BLaER1 (cell line): ENCODE data around the gene GABBR2.

Source experiments
- H3K27ac ChIP-seq: shearing (Covaris generic); formaldehyde crosslinking; 2 replicates; pipeline ENCODE4 v1.8.1; 2022
- H3K27me3 ChIP-seq: shearing (Covaris generic); formaldehyde crosslinking; 2 replicates; pipeline ENCODE4 v1.8.1; 2022
- H3K36me3 ChIP-seq: shearing (Covaris generic); formaldehyde crosslinking; 2 replicates; pipeline ENCODE4 v1.8.1; 2022
- H3K4me1 ChIP-seq: shearing (Covaris generic); formaldehyde crosslinking; 2 replicates; pipeline ENCODE4 v1.8.1; 2022
- H3K4me2 ChIP-seq: shearing (Covaris generic); formaldehyde crosslinking; 2 replicates; pipeline ENCODE4 v1.8.1; 2022
- H3K4me3 ChIP-seq: shearing (Covaris generic); formaldehyde crosslinking; 2 replicates; pipeline ENCODE4 v1.8.1; 2022
- H3K9ac ChIP-seq: shearing (Covaris generic); formaldehyde crosslinking; 2 replicates; pipeline ENCODE4 v1.8.1; 2022
- H3K9me3 ChIP-seq: shearing (Covaris generic); formaldehyde crosslinking; 2 replicates; pipeline ENCODE4 v1.8.1; 2022
- H4K20me1 ChIP-seq: shearing (Covaris generic); formaldehyde crosslinking; 2 replicates; pipeline ENCODE4 v1.8.1; 2022
- Cebpa-rat ChIP-seq: shearing (Covaris generic); IDR thresholded peaks from 2 replicates; pipeline ENCODE4 v1.8.1; 2022

The GABBR2 gene

DNA sequence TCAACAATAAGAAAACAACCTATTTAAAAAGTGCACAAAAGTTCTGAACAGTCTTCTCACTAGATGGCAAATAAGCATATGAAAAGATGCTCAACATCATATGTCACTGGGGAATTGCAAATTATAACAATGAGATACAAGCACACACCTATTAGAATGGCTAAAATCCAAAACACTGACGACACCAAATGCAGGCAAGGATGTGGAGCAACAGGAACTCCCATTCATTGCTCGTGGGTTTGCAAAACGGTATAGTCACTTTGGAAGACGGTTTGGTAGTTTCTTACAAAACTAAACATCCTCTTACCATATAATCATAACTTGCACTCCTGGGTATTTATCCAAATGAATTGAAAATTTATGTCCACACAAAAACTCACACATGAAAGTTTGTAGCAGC is 352.4 kb downstream of the GABBR2 start:
- Histone ChIP-seq H3K4me1 (peaks cover 8% of the 10 kb centered on the region; the same call in 1 of the 2 replicates), H3K36me3 (no peaks in the 10 kb centered on the region), H3K9me3 (peaks cover 14% of the 10 kb centered on the region), H3K9ac (no peak overlapping the region), H4K20me1 (no peaks in the 10 kb centered on the region), H3K27me3 (no peaks in the 10 kb centered on the region), H3K27ac (no peak overlapping the region), H3K4me3 (no peak overlapping the region), H3K4me2 (no peak overlapping the region)
- no peak for TF ChIP-seq Cebpa-rat

DNA sequence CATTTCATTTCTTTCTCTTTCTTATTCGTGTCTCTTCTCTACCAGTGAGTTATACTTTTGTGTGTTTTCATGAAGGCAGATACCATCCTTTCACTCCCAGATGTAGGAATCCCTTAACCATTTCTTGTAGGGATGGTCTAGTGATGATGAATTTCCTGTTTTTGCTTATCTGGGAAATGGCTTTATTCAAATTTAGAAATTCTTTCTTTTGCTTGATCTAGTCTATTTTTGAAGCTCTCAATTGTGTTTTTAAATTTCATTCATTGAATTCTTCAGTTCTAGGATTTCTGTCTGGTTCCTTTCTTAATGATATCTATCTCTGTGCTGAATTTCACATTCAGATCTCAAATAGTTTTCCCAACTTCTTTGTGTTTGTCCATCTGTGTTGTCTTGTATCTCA is 357.4 kb downstream of the GABBR2 start:
- Histone ChIP-seq H3K4me1 (no peaks in the 10 kb centered on the region), H3K27me3 (no peaks in the 10 kb centered on the region), H3K36me3 (no peaks in the 10 kb centered on the region), H4K20me1 (no peaks in the 10 kb centered on the region), H3K9ac (no peak overlapping the region), H3K4me3 (no peak overlapping the region), H3K4me2 (no peak overlapping the region), H3K27ac (no peak overlapping the region), H3K9me3 (peaks cover 14% of the 10 kb centered on the region)
- no peak for TF ChIP-seq Cebpa-rat

DNA sequence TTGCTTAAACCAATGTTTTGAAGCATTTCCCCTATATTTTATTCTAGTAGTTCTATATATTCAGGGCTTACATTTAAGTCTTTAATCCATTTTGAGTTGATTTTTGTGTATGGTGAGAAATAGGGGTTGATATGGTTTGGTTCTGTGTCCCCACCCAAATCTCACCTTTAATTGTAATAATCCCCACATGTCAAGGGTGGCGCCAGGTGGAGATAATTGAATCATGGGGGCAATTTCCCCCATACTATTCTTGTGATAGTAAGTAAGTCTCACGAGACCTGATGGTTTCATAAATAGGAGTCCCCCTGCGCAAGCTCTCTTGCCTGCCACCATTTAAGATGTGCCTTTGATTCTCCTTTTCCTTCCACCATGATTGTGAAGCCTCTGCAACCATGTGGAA is 361.1 kb downstream of the GABBR2 start:
- Histone ChIP-seq H3K9me3 (peaks cover 10% of the 10 kb centered on the region), H3K4me2 (no peak overlapping the region), H3K36me3 (no peaks in the 10 kb centered on the region), H4K20me1 (no peaks in the 10 kb centered on the region), H3K27me3 (no peaks in the 10 kb centered on the region), H3K4me3 (no peak overlapping the region), H3K4me1 (peaks cover 5% of the 10 kb centered on the region; the same call in 1 of the 2 replicates), H3K27ac (no peak overlapping the region), H3K9ac (no peak overlapping the region)
- TF ChIP-seq Cebpa-rat = no peak

GRCh38 chr9:98345011-98345410 is 363.7 kb downstream of the GABBR2 start:
- Histone ChIP-seq H3K9ac (no peak overlapping the region), H4K20me1 (no peaks in the 10 kb centered on the region), H3K27ac (no peak overlapping the region), H3K36me3 (no peaks in the 10 kb centered on the region), H3K4me2 (no peak overlapping the region), H3K4me1 (peaks cover 10% of the 10 kb centered on the region; the same call in 1 of the 2 replicates), H3K9me3 (no peaks in the 10 kb centered on the region; the same call in 1 of the 2 replicates), H3K27me3 (no peaks in the 10 kb centered on the region), H3K4me3 (no peak overlapping the region)
- TF ChIP-seq Cebpa-rat = no peak

DNA sequence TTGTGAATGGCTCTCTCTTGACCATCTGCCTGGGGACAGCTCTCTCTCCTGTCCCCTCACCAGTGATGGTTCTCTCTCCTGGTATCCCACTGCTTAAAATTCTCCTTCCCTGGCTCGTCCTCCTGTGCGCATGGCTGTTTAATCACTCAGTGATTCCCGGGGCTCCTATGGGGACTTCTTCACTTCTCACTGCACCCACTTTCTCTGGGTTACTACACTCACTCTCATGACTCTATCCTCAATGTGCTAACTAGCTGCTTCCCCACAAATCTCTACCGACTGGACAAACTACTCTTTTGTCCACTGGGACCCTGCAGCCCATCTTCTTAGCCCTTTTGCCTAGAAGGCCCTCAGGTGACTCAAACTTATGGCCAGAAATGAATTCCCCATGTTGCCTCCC is 364.2 kb downstream of the GABBR2 start:
- Histone ChIP-seq H3K27ac (no peak overlapping the region), H3K27me3 (no peaks in the 10 kb centered on the region), H3K9me3 (peaks cover 4% of the 10 kb centered on the region; the same call in 1 of the 2 replicates), H3K4me1 (peaks cover 10% of the 10 kb centered on the region; the same call in 1 of the 2 replicates), H4K20me1 (no peaks in the 10 kb centered on the region), H3K9ac (no peak overlapping the region), H3K4me2 (no peak overlapping the region), H3K4me3 (no peak overlapping the region), H3K36me3 (no peaks in the 10 kb centered on the region)
- TF ChIP-seq Cebpa-rat = no peak

DNA sequence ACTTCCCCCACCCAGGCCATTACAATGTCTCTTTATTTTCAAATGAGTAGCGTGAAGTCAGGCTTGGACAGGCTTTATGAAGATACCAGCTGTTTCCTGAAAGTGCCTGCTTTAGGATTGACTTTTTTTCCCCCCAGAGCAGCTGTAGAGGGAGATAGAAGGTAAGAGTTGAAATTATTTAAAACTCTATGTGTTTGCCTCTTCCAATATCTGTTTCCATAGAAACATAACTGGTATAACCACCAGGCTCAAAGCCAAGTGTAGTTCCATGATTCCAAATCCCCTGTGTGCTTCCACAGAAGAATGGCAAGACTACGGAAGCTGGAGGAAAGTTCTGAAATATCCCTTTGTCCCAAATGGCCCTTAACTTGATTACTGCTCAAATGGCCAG is 365.9 kb downstream of the GABBR2 start:
- TF ChIP-seq Cebpa-rat = no peak
- 0 out of 2 replicates have a peak overlapping the region, but pooled peaks have one; percentile 11 for H3K4me2 ChIP-seq
- H3K4me1 ChIP-seq = peaks cover 10% of the 10 kb centered on the region; the same call in 1 of the 2 replicates
- no peaks in the 10 kb centered on the region for H3K27me3 ChIP-seq
- H3K36me3 ChIP-seq = no peaks in the 10 kb centered on the region
- peaks cover 6% of the 10 kb centered on the region; the same call in 1 of the 2 replicates for H3K9me3 ChIP-seq
- no peak overlapping the region for H3K4me3 ChIP-seq
- no peak overlapping the region for H3K27ac ChIP-seq
- no peak overlapping the region for H3K9ac ChIP-seq
- no peaks in the 10 kb centered on the region for H4K20me1 ChIP-seq

- Histone ChIP-seq H3K4me1 (peaks cover 10% of the 10 kb centered on the region; the same call in 1 of the 2 replicates), H3K9ac (no peak overlapping the region), H4K20me1 (no peaks in the 10 kb centered on the region), H3K9me3 (0 out of 2 replicates have a peak, but pooled peaks cover 6% of the 10 kb centered on the region), H3K27me3 (no peaks in the 10 kb centered on the region), H3K4me3 (no peak overlapping the region), H3K4me2 (0 out of 2 replicates have a peak overlapping the region, but pooled peaks have one; percentile 11), H3K27ac (no peak overlapping the region), H3K36me3 (no peaks in the 10 kb centered on the region)
- TF ChIP-seq Cebpa-rat = no peak
These were observed 366.5 kb downstream of the GABBR2 start for GRCh38 chr9:98342098-98342819.

- no peak for TF ChIP-seq Cebpa-rat
- no peaks in the 10 kb centered on the region for H4K20me1 ChIP-seq
- no peak overlapping the region for H3K4me3 ChIP-seq
- H3K36me3 ChIP-seq = no peaks in the 10 kb centered on the region
- 0 out of 2 replicates have a peak, but pooled peaks cover 6% of the 10 kb centered on the region for H3K9me3 ChIP-seq
- H3K4me1 ChIP-seq = peaks cover 10% of the 10 kb centered on the region; the same call in 1 of the 2 replicates
- H3K27me3 ChIP-seq = no peaks in the 10 kb centered on the region
- no peak overlapping the region for H3K27ac ChIP-seq
- no peak overlapping the region for H3K4me2 ChIP-seq
- no peak overlapping the region for H3K9ac ChIP-seq
These were observed 367.3 kb downstream of the GABBR2 start for GRCh38 chr9:98341157-98342097.

GRCh38 chr9:98339987-98340800 is 368.5 kb downstream of the GABBR2 start:
- Histone ChIP-seq H3K4me3 (no peak overlapping the region), H3K27me3 (no peaks in the 10 kb centered on the region), H3K4me1 (peaks cover 10% of the 10 kb centered on the region; the same call in 1 of the 2 replicates), H4K20me1 (no peaks in the 10 kb centered on the region), H3K4me2 (no peak overlapping the region), H3K36me3 (no peaks in the 10 kb centered on the region), H3K9me3 (0 out of 2 replicates have a peak, but pooled peaks cover 6% of the 10 kb centered on the region), H3K9ac (no peak overlapping the region), H3K27ac (no peak overlapping the region)
- no peak for TF ChIP-seq Cebpa-rat
